HG03571 (cell line): Measurements from ENCODE around the gene RAP1GDS1.
"Not testable (repeated sequence)": the region's sequence is repeated elsewhere in the genome, so short reads cannot be mapped to it uniquely, and the experiment has no call there.

Source experiments
- ATAC-seq: cut with Tn5 transposase; IDR thresholded peaks from one replicate; pipeline ENCODE4 v1.9.1; 2021; ENCODE audit not compliant: unreplicated experiment

The RAP1GDS1 gene

DNA sequence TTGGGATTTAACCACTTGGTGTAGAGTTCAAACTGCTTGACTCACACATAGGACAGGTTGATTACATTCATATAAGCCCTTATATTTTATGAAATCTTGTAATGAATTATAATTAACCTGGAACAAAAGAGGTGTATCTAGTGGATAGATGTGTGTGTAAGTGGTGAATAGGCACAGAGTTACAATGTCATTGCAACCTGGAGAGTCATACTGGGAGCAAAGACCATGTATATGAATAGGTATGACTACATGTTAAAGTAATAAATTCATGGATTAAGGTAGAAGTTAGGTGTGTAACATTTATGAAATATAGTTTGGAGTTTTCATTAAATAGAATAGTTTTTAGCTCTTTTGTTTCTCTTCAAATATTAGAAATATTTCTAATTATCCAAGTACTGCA lies 26.1 kb downstream of the RAP1GDS1 start:
- no peak for ATAC-seq

DNA sequence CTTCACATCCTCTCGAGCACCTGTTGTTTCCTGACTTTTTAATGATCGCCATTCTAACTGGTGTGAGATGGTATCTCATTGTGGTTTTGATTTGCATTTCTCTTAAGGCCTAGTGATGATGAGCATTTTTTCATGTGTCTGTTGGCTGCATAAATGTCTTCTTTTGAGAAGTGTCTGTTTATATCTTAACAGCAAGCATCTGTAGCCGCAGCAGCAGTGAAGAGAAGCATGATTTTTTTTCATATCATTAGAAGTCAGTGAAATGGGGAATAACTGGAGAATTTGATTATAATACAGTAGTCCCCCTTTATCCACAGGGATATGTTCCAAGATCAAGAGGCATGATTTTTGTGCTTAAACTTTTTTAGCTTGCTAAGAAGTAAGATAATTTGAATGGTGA lies 27.5 kb downstream of the RAP1GDS1 start:
- not testable (repeated sequence) for ATAC-seq

DNA sequence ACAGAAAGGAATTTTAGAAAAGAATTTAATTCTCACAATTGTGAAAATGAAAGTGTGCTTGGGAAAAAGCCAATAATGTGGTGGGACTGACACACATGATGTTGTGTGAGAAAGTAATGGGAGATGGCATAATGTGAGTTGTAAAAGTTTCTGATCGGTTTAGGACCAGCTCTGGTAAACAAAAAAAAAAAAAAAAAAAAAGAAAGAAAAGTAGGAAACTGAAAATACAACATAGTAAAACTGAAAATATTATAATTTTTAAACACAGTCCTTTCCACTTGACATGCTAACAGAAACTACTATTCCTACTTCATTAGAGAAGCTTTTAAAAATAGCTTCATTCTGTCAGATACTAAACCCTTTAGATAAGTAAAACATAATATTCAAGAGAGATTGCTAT lies 28.2 kb downstream of the RAP1GDS1 start:
- no peak for ATAC-seq

DNA sequence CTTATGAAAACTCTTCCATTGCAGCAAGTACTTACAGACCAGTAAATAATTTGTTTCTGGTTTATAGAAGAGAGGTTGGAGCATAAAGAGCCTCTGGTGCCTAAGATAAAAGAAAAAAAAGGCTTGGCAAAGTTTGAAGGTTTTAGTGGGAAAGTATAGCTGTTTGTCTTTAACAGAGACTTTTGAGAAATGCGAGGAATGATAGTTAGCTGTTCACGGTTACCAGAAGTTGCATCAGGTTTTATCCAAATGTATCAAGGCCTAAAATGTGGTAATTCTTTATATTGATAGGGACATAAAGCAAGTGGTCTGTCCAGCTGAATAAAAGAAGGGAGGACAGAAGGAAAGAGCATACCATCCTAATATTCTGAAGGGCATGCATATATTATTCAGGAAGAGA lies 29.3 kb downstream of the RAP1GDS1 start:
- no peak for ATAC-seq

DNA sequence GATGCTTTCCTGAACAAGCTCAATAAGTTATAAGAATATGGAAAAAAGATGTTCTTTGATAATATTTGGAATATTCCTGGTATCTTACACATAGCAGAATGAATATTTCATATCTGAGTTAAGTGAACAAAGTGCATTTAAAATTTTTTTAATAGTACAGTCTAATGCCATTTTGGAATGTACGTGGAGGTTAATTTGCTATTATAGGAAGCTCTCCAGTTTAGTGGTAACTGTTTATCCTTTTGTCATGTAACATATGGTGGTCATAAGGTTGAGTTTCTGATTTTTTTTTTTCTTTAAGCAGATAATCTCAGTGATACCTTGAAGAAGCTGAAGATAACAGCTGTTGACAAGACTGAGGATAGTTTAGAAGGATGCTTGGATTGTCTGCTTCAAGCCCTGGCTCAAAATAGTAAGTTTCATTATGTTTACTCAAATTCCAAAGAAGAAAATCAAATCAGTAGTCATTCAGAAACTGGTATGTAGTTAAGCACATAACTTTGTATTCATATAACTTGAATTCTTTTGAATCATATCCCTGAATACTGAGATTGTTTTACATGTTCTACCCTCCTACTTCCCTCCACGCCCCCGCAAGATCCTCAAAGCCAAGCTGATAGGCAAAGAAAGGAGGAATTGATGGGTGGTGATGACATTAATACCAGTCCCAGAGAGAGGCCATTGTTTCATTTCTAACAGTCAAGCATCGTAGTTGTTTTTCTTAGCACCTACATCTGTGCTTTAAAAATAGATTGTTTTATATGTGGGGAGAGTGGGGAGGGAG lies 32.1 kb downstream of the RAP1GDS1 start:
- ATAC-seq, result no peak

DNA sequence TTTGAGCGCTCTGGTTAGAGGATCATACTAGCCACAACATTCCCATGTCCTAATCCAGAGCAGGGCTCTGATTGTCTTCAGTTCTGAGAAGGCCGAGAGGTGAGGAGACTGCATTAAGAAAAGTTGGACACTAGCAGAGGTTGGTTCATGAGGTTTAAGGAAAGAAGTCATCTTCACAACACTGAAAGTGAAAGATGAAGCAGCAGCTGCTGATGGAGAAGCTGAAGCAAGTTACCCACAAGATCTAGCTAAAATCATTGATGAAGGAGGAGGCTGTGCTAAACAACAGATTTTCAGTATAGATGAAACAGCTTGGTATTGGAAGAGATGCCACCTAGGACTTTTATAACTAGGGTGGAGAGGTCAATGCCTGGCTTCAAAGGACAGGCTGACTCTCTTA lies 36.8 kb downstream of the RAP1GDS1 start:
- no peak for ATAC-seq

DNA sequence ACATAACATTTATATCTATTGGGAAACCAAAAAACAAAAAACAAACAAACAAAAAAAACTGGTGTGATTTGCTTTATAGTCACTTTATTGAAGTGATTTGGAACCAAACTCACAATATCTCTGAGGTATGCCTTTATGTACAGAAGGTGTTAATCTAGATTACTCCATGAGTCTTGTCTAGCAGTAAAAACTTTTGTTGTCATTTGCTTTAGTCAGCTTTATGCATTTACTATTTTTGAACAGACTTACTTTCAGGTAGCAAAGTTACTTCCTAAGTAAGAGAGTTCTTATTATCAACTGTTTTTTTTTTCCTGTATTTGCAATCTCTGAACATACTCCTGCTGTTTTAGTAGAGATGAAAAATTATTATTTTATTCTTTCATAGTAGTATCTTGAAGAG lies 39.5 kb downstream of the RAP1GDS1 start:
- ATAC-seq, result no peak

DNA sequence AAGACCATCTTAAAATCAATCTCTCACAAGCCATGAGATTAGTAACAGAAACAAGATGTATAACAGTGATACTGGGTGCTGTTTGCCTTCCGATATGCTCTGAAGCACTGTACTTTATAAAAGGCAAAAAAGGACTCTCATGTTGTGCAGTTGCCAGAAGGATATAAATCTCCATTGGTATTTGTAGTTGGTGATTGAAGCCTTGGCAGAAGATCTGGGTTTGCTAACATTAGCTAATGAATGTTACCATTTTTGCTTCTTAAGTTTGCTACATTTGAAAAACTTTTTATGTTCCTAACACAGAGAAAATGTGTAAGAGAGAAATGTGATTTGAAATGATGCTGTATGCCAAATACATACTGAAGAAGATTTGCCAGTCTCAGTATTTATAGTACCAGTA lies 44.4 kb downstream of the RAP1GDS1 start:
- no peak for ATAC-seq

DNA sequence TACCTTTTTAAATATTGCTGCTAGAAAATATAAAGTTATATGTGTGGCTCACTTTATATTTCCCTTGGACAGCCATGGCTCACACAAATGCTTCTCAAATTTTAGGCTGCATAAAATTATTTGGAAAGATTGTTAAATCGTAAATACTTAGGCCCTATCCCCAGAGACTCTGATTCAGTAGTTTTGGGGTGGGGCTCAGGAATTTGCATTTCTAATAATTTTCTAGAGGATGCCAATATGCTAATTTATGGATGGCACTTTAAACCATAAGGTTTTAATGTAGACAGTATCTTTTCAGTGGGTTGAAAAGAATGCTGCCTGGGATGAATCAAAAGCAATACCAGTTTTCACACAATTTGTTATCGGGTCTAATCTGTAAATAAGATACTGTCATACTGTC lies 49.7 kb downstream of the RAP1GDS1 start:
- no peak for ATAC-seq

DNA sequence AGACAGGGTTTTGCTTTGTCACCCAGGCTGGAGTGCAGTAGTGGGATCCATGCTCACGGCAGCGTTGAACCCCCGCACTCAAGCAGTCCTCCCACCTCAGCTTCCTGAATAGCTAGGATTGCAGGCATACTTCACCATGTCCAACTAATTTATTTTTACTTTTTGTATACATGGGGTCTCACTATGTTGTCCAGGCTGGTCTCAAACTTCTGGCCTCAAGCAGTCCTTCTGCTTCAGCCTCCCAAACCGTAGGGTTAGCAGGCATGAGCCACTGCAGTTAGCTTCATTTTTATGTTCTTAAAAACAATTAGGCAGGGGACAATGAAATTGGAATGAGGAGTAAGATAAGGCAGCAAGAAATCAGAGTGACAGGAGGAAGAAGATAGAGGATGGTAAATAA lies 50.5 kb downstream of the RAP1GDS1 start:
- no peak for ATAC-seq

DNA sequence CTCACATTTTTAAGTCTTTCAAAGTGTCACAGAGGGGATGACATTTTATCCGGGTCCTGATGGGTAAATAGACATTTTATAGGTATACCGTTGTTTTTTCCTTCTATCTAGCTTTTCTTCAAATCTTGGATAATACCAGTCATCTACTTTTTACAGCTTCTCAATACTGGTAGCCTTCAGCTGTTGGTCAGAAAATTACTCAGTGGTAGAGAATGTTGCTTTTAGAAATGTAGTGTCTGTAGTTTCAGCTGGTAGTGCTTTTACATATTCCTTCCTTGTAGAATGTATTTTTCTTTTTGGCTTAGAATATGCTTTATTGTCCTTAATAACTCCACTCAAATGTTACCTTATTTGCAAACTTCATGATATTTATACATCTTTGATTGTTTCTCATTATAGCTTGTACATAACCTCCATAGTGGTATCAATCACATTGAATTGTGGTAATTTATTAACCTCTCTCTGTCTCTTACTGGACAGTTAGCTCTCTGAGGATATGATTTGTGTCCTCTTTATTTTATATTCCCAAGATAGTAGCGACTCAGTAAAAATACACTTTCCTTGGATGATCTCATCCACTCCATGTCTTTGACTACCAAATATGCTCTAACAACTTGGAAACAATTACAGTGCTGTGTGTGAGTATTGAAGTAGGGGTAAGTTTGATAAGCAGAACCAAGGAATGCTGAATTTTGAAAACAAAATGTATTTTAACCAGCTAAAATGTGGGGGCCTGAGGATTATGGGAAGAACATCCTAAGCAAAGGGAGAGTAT lies 53.8 kb downstream of the RAP1GDS1 start:
- no peak for ATAC-seq

DNA sequence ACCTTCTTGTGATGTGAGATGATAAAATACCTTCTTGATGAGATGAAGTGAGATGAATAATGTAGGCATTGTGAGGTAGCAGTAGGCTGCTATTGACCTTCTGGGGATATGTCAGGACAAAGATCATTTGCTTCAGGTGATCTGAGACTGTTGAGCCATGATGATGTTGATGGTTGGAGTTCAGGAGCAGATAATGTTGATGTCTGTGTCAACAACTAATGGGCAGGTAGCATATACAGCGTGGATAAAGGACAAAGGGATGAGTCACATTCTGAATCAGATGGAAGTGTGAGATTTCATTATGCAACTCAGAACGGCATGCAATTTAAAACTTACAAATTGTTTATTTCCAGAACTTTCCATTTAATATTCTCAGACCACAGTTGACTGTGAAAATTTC lies 57.3 kb downstream of the RAP1GDS1 start:
- no peak for ATAC-seq

DNA sequence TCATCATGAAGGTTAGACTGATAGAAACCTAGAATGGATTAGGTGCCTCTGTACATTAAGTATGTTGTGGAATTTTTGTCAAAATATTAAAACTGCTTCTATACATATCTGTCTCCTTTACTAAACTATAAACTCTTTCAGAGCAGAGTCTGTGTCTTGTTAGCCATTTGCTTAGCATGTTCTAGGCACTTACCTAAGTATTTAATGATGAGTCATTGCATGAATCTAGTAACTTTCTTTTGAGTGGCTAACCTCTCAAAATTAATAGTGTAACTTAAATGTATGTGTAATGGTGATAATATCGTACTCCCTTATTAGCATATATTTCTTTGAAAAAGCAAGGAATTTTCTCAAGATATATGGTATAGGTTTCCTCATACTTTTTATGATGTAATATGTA lies 57.8 kb downstream of the RAP1GDS1 start:
- ATAC-seq, result no peak

DNA sequence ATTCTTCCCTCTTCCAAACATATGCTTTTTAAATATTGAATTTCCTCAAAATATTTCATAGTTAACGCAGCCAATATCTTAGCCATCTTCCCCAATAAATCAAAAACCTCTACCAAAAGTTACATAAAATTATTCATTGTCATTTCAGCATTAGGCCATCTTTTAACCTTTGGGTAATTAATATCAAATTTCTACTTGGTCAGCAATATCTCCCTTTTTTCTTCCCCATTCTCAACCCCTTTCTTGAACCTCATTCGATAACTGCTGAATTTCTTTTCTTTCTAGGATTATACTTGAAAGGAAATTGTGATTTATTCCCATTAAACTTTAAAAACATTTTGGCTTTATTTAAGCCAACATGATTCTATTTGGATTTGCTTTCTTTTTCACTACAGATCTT lies 65.0 kb downstream of the RAP1GDS1 start:
- no peak for ATAC-seq

DNA sequence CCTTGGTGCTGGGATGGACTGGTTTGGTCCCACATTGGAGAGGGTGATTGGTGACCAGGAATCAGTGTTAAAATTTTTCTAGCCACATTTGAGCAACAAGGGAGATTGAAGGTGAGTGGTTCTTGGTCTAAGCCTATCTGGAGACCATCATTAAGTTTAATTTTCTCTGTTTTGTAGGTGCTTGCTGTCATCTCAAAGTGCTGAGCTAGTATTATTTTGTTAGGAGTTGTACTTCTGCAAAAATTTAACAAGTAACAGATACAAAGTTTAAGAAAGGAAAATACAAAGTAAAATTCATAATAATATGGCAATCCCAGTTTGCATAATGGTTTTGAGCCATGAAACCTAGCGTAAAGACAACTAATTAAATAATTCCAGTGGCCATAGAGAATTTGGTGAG lies 66.5 kb downstream of the RAP1GDS1 start:
- ATAC-seq, result no peak

DNA sequence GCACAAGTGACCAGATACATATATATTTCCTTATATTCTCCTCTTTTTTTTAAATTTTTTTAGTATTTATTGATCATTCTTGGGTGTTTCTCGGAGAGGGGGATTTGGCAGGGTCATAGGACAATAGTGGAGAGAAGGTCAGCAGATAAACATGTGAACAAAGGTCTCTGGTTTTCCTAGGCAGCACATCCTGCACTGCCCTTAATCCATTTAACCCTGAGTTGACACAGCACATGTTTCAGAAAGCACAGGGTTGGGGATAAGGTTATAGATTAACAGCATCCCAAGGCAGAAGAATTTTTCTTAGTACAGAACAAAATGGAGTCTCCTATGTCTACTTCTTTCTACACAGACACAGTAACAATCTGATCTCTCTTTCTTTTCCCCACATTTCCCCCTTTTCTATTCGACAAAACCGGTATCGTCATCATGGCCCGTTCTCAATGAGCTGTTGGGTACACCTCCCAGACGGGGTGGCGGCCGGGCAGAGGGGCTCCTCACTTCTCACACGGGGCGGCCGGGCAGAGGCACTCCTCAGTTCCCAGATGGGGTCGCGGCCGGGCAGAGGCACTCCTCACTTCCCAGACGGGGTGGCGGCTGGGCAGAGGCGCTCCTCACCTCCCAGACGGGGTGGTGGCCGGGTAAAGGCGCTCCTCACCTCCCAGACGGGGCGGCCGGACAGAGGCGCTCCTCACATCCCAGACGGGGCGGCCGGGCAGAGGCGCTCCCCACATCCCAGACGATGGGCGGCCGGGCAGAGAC lies 68.9 kb downstream of the RAP1GDS1 start:
- ATAC-seq, result not testable (repeated sequence)

DNA sequence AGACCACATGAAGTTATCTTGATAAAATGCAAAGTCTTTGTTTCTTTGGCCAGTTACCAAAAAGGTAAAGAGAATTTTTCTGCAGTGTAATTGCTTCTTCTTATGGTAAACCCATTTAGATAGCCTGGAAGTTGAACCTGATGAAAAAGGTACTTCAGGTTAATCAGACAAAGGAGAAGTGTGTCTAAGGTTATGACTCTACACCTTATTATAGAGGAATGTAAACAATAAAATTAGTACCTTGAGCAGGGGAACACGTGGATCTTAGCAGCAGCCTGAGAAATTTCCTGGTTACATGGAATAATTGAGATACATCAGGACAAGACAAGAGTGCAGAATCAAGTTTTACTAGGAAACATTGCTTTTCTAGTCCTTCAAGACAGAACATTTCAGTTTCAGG lies 70.8 kb downstream of the RAP1GDS1 start:
- ATAC-seq, result no peak

DNA sequence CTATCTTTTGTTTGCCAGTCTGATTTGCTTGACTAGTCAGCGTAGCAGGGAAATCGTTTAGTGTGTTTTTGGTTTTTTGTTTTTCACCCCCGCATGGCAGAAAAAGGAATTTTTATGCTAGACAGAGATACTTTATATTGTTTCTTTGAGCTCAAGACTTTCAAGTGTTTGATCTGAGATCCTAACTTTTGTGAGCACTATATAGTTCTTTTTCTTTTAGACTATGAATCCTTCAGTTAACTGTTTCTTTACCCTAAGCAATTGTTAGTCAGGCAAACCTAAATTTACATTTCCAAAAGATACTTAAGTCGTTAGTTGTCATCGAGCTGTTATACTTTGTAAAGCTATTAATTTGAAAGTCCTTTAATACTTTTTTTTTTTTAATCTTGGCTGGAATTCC lies 73.3 kb downstream of the RAP1GDS1 start:
- no peak for ATAC-seq

DNA sequence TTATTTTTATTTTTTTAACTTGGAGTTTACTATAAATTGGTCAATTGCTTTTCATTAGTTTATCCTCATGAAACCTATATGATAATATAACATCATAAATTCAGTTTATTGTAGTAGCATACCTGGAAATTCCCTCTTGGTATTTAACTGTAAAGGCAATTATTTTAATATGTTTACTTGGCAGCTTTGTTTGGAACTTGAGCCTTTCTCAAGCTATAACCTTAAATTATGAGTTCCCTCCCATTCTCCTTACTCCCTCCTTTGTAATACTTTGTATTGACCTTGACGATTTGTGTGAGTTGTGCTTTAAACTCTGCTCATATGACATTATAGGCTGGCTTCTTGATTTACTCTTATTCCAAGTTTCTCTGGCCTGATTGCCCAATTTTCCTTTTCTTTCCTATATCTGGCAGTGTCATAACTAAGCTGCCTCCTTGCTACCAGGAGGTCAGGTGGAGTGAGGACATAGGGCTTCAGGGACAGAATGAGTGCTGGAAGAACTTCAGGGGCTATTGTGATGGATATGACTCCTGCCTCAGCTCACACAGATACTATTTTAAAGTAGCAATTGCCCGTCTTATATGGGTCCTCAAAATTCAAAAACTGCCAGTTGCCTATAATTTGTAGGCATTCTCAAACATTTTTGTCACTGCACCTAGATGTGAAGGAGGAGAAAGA lies 77.7 kb downstream of the RAP1GDS1 start:
- ATAC-seq, result no peak

DNA sequence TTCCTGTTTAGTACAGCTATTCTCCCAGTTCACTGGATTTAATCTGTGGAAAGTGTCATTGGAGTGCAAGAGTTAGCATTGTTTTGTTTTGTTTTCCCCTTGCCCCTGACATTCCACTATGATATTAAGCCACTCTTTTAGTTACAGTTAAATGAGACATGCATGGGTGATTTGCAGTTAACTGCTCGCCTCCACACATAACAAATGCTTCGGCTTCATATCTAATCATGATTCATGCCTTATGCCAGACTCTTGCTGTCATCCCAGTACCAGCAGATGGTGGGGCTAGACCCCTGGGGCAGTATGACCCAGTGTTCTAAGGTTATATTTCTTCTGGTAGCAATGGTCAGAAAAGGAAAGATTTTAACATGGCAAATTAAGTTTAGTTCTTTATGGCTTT lies 80.1 kb downstream of the RAP1GDS1 start:
- ATAC-seq, result no peak

DNA sequence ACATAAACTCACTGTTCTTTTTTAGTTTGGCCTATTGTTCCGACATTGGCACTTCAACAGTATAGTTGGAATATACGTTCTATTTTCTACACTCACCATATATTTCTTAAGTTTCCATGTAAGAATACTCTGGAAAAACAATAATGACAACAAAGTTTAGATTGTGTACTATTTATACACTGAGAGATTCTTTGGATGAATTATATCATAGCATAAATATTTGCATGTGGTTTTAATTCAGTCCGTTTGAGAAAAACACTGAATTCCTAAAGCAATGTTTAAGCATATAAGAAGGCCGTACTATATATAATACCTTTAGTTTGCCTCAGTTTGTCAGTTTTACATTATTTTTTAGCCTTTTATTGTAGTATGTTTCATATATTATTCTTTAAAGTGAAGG lies 82.4 kb downstream of the RAP1GDS1 start:
- ATAC-seq, result no peak
